HG03558 (cell line): ENCODE data around the gene RHBDF2.

Experiments used
- ATAC-seq: cut with Tn5 transposase; IDR thresholded peaks from one replicate; pipeline ENCODE4 v1.9.1; 2021; ENCODE audit warnings: moderate number of reproducible peaks; ENCODE audit not compliant: unreplicated experiment; ENCODE audit errors: extremely low read depth

RHBDF2 gene

DNA sequence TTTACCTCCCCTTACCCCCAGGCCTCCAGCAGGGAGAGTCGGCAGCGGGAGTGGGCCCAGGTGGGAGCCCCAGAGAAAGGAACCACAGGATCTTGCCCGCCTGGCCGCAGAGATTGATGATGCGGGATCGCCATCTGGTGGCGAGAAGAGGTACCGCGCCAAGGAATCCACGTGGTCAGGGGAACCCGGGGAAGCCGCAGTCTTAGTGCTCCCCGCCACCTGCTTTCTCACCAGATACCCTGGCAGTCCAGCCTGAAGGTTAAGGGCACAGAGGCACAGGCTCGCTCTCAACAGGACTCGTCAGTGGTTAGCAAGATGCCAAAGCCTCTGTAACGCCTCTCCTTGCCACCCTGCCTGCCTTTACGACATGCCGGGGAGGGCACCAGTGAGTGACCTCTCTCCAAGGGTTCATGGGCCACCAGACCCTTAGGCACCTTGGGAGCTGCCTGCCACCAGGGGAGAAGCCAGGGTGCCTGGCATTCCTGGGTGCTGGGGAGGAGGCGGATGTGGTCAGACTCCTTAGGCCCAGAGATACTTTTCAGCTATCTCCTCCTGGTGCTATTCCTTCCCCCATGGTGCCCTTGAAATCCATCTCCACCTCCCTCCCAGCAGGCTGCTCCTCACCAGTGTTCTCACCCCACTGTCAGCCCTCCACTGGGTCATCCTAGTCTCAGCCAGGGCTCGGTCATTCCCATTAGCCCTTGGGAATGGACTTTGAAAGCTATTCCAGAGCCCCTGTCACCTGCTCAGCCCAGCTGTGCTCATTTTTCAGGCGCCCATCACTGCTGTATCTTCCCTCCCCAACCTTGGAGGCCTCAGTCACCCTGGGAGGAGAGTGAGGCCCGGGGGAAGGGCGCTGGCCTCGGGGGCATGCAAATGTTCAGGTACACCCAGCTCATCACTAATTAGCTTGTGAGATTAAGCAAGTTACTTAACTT, 5.5 kb upstream of the RHBDF2 start:
- no peak for ATAC-seq

- ATAC-seq, result no peak
Measured at GRCh38 chr17:76504117-76504516, 2.9 kb upstream of the RHBDF2 start.

DNA sequence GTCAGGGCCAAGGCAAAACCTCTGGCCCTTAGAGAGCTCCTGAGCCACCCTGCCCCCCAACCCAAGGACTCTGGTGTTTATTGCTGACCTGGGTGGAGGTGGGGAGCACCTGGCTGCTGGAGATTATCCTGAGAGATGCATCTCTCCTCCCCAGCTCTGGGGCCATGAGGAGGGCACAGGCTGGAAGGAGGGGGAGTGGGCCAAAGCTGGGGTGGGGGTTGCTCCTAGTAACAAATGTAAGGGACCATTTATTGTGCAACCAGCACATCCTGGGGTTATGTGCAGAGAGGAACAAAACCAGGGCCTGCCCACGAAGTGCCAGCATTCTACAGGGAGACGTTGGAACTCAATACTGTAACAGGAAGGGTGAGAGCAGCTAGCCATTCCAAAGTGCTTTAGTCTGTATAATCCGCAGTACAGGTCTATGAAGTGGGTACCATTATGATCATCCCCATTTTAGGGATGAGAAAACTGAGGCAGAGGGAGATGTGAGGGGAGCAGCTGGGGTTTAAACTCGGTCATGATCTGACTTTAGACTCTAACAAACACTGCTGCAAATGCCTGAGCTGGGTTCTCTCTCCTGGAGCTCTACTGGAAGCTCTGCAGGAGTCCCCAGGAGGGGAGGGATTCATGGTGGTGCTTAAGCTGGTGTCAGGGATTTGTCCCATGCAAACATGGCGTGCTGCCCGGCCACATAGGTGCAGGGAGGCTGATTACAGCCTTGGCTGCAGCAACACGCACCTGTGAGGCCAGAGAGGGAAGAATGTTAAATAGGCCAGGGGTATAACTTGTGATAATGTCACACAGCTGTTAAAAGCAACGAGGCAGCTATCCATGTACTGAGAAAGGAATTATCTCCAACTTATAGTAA, 1.4 kb upstream of the RHBDF2 start:
- ATAC-seq, result no peak

GRCh38 chr17:76501827-76502307, 644 bp upstream of the RHBDF2 start:
- ATAC-seq, result no peak

- no peak for ATAC-seq
Measured at GRCh38 chr17:76500747-76501017, 541 bp downstream of the RHBDF2 start.

DNA sequence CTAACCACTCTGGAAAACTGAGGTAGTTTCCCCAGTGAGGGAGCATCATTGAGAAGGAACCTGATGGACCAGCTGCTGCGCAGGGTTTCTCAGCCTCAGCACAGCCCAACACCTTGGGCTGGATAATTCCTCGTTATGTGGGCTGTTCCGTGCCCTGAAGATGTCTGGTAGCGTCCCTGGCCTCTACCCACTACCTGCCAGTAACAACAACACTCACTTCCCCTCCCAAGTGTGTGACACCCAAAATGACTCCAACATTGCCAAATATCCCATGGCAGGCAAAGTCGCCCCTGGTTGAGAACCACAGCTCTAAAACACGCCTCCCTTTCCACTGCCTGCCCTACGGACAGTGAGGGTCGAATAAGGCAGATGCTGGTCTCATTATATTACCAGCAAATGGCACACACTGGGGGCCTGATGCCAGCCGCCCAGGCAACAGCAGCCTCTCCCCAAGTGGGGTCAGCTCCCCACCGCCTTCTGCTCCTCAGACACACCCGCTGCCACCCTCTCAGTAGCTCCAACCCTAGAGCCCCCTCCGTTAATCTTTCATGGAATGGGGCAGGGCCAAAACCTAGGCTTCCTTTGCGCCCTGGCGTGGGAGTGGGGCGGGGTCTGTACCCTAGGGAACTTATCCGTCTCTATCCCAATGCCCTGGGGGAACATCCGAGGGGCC, 1.0 kb downstream of the RHBDF2 start:
- no peak for ATAC-seq

GRCh38 chr17:76499267-76499667, 2.0 kb downstream of the RHBDF2 start:
- ATAC-seq, result no peak

- ATAC-seq, result no peak
Measured at GRCh38 chr17:76498876-76499251, 2.4 kb downstream of the RHBDF2 start.

- ATAC-seq, result no peak
Measured at GRCh38 chr17:76497979-76498875, 3.0 kb downstream of the RHBDF2 start.

DNA sequence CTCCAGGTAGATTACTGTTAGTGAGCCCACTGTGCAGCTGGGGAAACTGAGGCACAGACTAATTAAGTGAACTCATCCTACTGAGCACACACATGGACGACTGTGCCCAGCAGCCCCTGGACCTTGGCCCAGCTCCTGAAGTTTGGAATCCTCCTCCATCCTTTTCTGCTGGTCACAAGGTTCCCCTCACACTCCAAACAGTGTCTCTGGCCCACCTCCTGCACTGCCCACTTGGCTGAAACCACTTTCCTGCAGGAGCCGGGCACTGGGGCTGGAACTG, 3.6 kb downstream of the RHBDF2 start:
- ATAC-seq, result no peak

GRCh38 chr17:76496464-76496863, 4.8 kb downstream of the RHBDF2 start:
- no peak for ATAC-seq

- ATAC-seq, result no peak
Measured at GRCh38 chr17:76495663-76496400, 5.4 kb downstream of the RHBDF2 start.

- ATAC-seq, result no peak
Measured at GRCh38 chr17:76493505-76494167, 7.6 kb downstream of the RHBDF2 start.

- ATAC-seq, result no peak
Measured at GRCh38 chr17:76492989-76493501, 8.2 kb downstream of the RHBDF2 start.

DNA sequence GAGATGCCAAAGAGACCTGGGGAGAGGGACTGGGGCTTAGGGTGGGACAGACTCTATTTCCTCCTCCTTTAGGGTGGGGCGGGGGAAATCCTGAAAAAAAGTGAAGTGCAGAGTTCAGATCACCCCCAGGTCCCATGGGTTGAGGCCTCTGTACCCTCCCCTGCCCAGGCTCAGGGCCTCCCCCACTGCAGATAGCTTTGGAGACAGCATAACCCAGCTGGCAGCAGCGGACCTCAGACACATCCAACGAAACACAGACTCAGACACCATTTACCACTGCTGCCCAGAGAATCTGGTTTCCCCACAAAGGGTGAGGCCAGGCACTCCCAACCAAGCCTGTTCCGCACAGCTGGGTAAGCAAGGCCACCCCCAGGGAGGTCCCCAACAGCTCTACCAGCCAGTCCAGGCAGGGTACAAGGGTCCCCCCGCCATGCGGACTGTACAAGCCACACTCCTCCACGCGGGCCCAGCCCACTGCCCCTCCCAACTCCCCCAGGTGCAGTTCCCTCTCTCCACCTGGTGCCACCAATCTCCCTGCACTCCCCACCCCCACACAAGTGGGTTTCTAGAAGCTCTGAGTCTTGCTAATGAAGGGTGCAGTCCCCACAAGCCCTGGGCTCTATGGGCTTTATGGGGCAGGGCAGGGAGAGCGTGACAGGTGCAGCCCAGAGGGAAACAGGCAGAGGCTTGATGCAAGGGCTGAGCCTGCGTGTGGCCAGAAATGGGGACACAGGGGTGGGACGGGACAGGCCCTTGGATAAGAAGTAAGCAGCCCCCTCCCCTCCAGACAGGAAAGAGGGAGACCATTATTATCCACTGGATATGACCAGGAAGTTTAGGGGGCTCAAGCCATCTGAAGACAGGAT, 8.9 kb downstream of the RHBDF2 start:
- ATAC-seq, result no peak

DNA sequence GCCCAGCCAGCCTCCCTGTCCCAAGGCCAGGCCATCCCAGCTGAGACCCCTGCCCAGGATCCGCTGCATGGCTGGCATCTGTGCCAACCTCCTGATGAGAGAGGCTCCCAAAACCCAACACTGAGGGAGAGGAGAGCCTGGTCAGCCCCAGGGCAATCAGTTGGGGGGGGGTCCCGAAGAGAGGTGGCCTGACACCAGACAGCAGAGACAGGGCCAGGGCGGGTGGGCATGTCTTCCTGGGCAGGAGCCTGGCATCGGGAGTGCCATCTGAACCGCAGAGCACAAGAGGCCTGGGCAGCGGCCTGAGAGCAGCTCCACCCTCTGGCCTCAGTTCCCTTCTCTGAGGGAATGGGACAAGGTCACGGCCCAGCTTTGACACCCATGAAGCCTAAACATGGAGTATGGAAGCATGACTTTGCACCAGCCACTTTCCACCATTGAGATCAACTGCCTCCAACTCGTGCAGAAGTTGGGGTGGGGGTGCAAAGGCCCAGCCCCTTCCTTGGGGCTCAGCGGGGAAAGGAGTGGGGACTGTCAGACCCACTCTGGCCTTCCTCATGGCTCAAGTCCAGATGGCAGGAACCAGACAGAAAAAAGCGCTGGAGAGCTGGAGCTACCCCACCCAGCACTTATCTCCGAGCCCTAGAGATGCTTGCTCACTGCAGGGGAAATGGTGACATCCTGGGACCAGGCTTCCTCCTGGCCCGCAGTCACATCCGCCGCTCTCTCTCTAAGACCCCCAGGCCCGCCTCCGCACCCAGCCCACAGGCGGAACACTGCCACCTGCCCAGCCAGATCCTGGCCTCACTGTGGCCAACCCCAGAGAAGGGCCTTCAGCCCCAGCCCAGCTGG, 9.7 kb downstream of the RHBDF2 start:
- ATAC-seq, result no peak
